CMK (cell line): Measurements from ENCODE around the gene SLC38A1.
"Not testable (repeated sequence)": the region's sequence is repeated elsewhere in the genome, so short reads cannot be mapped to it uniquely, and the experiment has no call there.

ENCODE experiments used
- DNase-seq: peaks from one replicate; pipeline ENCODE4 v3.0.0-alpha.2; 2010; ENCODE audit warnings: low read depth

Gene SLC38A1

GRCh38 chr12:46206471-46206870 lies 62.4 kb downstream of the SLC38A1 start:
- no peak for DNase-seq

- DNase-seq = no peak
Observed at GRCh38 chr12:46205294-46205693, 63.5 kb downstream of the SLC38A1 start.

- DNase-seq = no peak
Observed at GRCh38 chr12:46201284-46201789, 67.5 kb downstream of the SLC38A1 start.

GRCh38 chr12:46200551-46200950 lies 68.3 kb downstream of the SLC38A1 start:
- DNase-seq = no peak

GRCh38 chr12:46198913-46199312 lies 69.9 kb downstream of the SLC38A1 start:
- no peak for DNase-seq

GRCh38 chr12:46197883-46198282 lies 71.0 kb downstream of the SLC38A1 start:
- DNase-seq = no peak

- DNase-seq = not testable (repeated sequence)
Observed at GRCh38 chr12:46190533-46190932, 78.3 kb downstream of the SLC38A1 start.

- DNase-seq = no peak
Observed at GRCh38 chr12:46188170-46188569, 80.7 kb downstream of the SLC38A1 start.

- no peak for DNase-seq
Observed at GRCh38 chr12:46187023-46187422, 81.8 kb downstream of the SLC38A1 start.

- DNase-seq = no peak
Observed at GRCh38 chr12:46186088-46186487, 82.8 kb downstream of the SLC38A1 start.

GRCh38 chr12:46185686-46186085 lies 83.2 kb downstream of the SLC38A1 start:
- DNase-seq = no peak

- DNase-seq = peak; percentile 18
Observed at GRCh38 chr12:46184798-46185595, 83.8 kb downstream of the SLC38A1 start.

- DNase-seq = no peak
Observed at GRCh38 chr12:46183112-46183511, 85.7 kb downstream of the SLC38A1 start.

- DNase-seq = no peak
Observed at GRCh38 chr12:46181465-46181864, 87.4 kb downstream of the SLC38A1 start.

- no peak for DNase-seq
Observed at GRCh38 chr12:46179693-46180452, 89.0 kb downstream of the SLC38A1 start.

- DNase-seq = no peak
Observed at GRCh38 chr12:46177837-46178608, 90.8 kb downstream of the SLC38A1 start.

- DNase-seq = no peak
Observed at GRCh38 chr12:46177025-46177424, 91.8 kb downstream of the SLC38A1 start.

- no peak for DNase-seq
Observed at GRCh38 chr12:46174919-46175318, 93.9 kb downstream of the SLC38A1 start.

- no peak for DNase-seq
Observed at GRCh38 chr12:46174061-46174662, 94.7 kb downstream of the SLC38A1 start.

GRCh38 chr12:46168426-46168825 lies 100.4 kb downstream of the SLC38A1 start:
- no peak for DNase-seq

GRCh38 chr12:46167412-46167811 lies 101.4 kb downstream of the SLC38A1 start:
- no peak for DNase-seq

- DNase-seq = no peak
Observed at GRCh38 chr12:46165191-46165590, 103.7 kb downstream of the SLC38A1 start.
